Measurements from ENCODE around the gene HIGD2A. TPM values are rescaled to one million over a fixed set of nuclear protein-coding genes. Genes with fewer than 3 reads are reported as not detected.

Gene HIGD2A
- total and polyA plus RNA-seq, 10 of the 15 experiments (the other 5 are each of a cell fraction or from before 2014, with no cell fraction given) = 152 to 348 (median 194) TPM

DNA sequence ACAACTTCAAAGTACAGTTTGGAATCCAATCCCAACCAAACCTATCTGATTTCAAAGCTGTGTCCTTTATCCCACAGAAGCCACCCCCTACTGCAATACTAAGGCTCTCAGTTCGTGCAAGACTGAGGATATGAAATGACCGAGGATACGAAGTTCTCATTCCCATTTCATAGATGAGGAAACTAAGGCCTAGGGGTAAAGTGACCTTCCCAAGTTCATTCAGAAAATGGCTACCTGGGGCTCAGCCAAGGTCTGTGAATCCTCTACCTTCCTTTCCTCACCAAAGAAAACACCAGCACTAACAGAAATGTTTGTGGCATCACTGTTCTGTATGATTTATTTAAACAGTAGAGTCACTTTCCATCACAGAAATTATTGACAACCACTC, 32.4 kb upstream of the HIGD2A start:
- in situ Hi-C loops (cut with MboI) (no loop called here), intact Hi-C loops (cut with micrococcal nuclease; ENCODE audit: unreplicated experiment) (no loop called here)
- DNase-seq (ENCODE audit: low read depth, low spot score) = no peak
- H3K27me3 ChIP-seq (replicated peaks in 1 of 2; ENCODE audit: control insufficient read depth in 2 of 2, insufficient read depth in 2 of 2, low read length in 1 of 2) = no peaks in the 10 kb centered on the region
- ChIA-PET SMC1A (ENCODE audit: uncharacterized antibody, unreplicated experiment) (no interaction called here), CTCF (no interaction called here), RAD21 (ENCODE audit: unreplicated experiment) (no interaction called here), POLR2A (interaction anchor here (0.6 kb wide), 1 partner anchor 73 kb away, joined by 7 read pairs; no protein-coding TSS in a partner anchor)
- peaks cover 4% of the 10 kb centered on the region; the same call in 1 of the 2 replicates for H4K20me1 ChIP-seq (ENCODE audit: control insufficient read depth, insufficient read depth)
- no peak overlapping the region for H2AFZ ChIP-seq (ENCODE audit: control insufficient read depth, low read depth, low read length)
- no TSS peak for BruUV-seq (replicated peaks)
- no peak overlapping the region for H3K27ac ChIP-seq (ENCODE audit: control insufficient read depth, insufficient read depth)
- H3K9me3 ChIP-seq (replicated peaks; ENCODE audit: control insufficient read depth, insufficient read depth, low read length) = no peaks in the 10 kb centered on the region
- no peak overlapping the region for H3K9ac ChIP-seq (ENCODE audit: control insufficient read depth, insufficient read depth, low read length)
- WGBS (ENCODE audit: insufficient coverage, insufficient replicate concordance, low lambda C conversion rate, missing lambda C conversion rate) = 98% methylated on average over 3 of the region's 3 CpGs
- FAIRE-seq = no peak
- H3K79me2 ChIP-seq (ENCODE audit: control insufficient read depth, insufficient read depth, low read length) = peaks cover 37% of the 10 kb centered on the region
- TF ChIP-seq POLR2AphosphoS5 (IDR thresholded peaks at IDR 0.05; ENCODE audit: low read length) (no peak), MTA3 (IDR thresholded peaks at IDR 0.05; ENCODE audit: borderline replicate concordance, low read length) (no peak), ZSCAN29 (IDR thresholded peaks at IDR 0.05) (no peak), ZNF24 (IDR thresholded peaks at IDR 0.05) (no peak)
- TF ChIP-seq, protein P1, sequence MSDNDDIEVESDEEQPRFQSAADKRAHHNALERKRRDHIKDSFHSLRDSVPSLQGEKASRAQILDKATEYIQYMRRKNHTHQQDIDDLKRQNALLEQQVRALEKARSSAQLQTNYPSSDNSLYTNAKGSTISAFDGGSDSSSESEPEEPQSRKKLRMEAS (IDR thresholded peaks at IDR 0.05; ENCODE audit: low read depth, low read length) = no peak
- H3K4me2 ChIP-seq (ENCODE audit: control insufficient read depth, insufficient read depth) = no peak overlapping the region
- H3K36me3 ChIP-seq (ENCODE audit: control insufficient read depth in 2 of 2, insufficient read depth in 2 of 2, low read length in 1 of 2) = peaks cover 10 to 11% of the 10 kb centered on the region in 2 experiments
- peaks cover 4% of the 10 kb centered on the region for H3K4me1 ChIP-seq (ENCODE audit: control insufficient read depth, insufficient read depth, low read length)
- ATAC-seq = no peak
- no peak overlapping the region for H3K4me3 ChIP-seq

DNA sequence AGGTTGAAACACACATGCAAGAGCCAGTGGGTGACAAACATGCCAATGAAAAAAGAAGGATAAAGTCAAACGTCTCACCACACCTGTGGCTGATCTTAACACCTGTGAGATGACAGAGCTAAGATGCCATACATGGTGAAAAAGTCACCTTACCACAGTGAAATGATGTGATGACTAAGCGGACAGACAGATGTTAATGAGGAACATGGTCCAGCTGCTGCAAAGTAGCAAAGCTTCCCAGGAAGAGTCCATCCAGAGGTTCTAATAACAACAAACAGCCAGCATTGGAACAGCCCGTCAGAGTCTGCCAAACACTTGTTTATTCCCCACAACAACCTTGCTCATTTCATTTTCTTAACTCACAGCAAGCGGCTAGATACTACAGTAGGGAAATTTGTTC, 28.9 kb upstream of the HIGD2A start:
- peak overlapping the region; percentile 29; the same call in 1 of the 2 replicates for H3K4me3 ChIP-seq
- no peak for FAIRE-seq
- intact Hi-C loops (cut with micrococcal nuclease; ENCODE audit: unreplicated experiment) = loop anchor here (2.0 kb wide), 1 partner anchor 29 kb away; the partner anchor contains the start of genes HIGD2A and NOP16
- 0 out of 2 replicates have a peak, but pooled peaks cover 4% of the 10 kb centered on the region for H4K20me1 ChIP-seq (ENCODE audit: control insufficient read depth, insufficient read depth)
- no peaks in the 10 kb centered on the region; the same call in 1 of the 2 replicates for H3K4me1 ChIP-seq (ENCODE audit: control insufficient read depth, insufficient read depth, low read length)
- DNase-seq (ENCODE audit: low read depth, low spot score) = no peak
- RAD21 ChIA-PET (ENCODE audit: unreplicated experiment) = interaction anchor here (3.2 kb wide), 1 partner anchor 8 kb away, joined by 29 read pairs; no protein-coding TSS in a partner anchor
- no peak for ATAC-seq
- no peak overlapping the region for H3K27ac ChIP-seq (ENCODE audit: control insufficient read depth, insufficient read depth)
- no peaks in the 10 kb centered on the region for H3K27me3 ChIP-seq (replicated peaks in 1 of 2; ENCODE audit: control insufficient read depth in 2 of 2, insufficient read depth in 2 of 2, low read length in 1 of 2)
- peaks cover 2 to 6% of the 10 kb centered on the region in 2 experiments; a peak in 2 of 4 replicates for H3K36me3 ChIP-seq (ENCODE audit: control insufficient read depth in 2 of 2, insufficient read depth in 2 of 2, low read length in 1 of 2)
- SMC1A ChIA-PET (ENCODE audit: uncharacterized antibody, unreplicated experiment) = interaction anchor here (1.0 to 1.5 kb wide), 4 partner anchors 9 to 39 kb away, joined by 3 to 4 read pairs (median 4); no protein-coding TSS in a partner anchor
- CTCF ChIA-PET = interaction anchor here (1.2 to 1.8 kb wide), 3 partner anchors 8 to 56 kb away, joined by 3 to 6 read pairs (median 4); partner anchors contain the start of gene CLTB
- 0 out of 2 replicates have a peak, but pooled peaks have one; percentile 72 for TF ChIP-seq TCF12 (IDR thresholded peaks at IDR 0.05; ENCODE audit: low read depth, low read length)
- TF ChIP-seq NRF1 (conservative IDR thresholded peaks at IDR 0.05; ENCODE audit: low read depth, low read length) = no peak
- peaks cover 42% of the 10 kb centered on the region for H3K79me2 ChIP-seq (ENCODE audit: control insufficient read depth, insufficient read depth, low read length)
- in situ Hi-C loops (cut with MboI) = no loop called here
- TSS peak; percentile 28 for BruUV-seq (replicated peaks)
- H2AFZ ChIP-seq (ENCODE audit: control insufficient read depth, low read depth, low read length) = no peak overlapping the region
- H3K9me3 ChIP-seq (replicated peaks; ENCODE audit: control insufficient read depth, insufficient read depth, low read length) = no peaks in the 10 kb centered on the region
- WGBS (ENCODE audit: insufficient coverage, insufficient replicate concordance, low lambda C conversion rate, missing lambda C conversion rate) = 60% methylated on average over 4 of the region's 4 CpGs
- H3K4me2 ChIP-seq (ENCODE audit: control insufficient read depth, insufficient read depth) = peak overlapping the region; percentile 59
- H3K9ac ChIP-seq (ENCODE audit: control insufficient read depth, insufficient read depth, low read length) = no peak overlapping the region
- POLR2A ChIA-PET = interaction anchor here (0.7 to 3.2 kb wide), 4 partner anchors 8 to 175 kb away, joined by 3 to 41 read pairs (median 6); partner anchors contain the start of genes HIGD2A and NOP16
